HCT116 (cell line): ENCODE data around the gene CLPX. TPM values are rescaled to one million over a fixed set of nuclear protein-coding genes. Genes with fewer than 3 reads are reported as not detected.

Experiments used
- ATAC-seq: fragments of 200-7000 bp; cut with Tn5 transposase; 2 replicates; pipeline ENCODE4 v1.9.1; 2020; ENCODE audit warnings: mild to moderate bottlenecking, moderate library complexity
- Bru-seq: library from RNA; stranded (reverse); fragments of 400-500 nt; gene quantifications from one replicate; lab custom pipeline; 2021; lab: Mats Ljungman, UMichigan
- BruChase-seq, 2 experiments: library from RNA; stranded (reverse); fragments of 400-500 nt; gene quantifications; one replicate each; lab custom pipeline; 2021; lab: Mats Ljungman, UMichigan
- BruUV-seq: library from RNA; stranded (reverse); fragments of 400-500 nt; replicated peaks from 2 replicates; lab custom pipeline; 2021; lab: Mats Ljungman, UMichigan
- CTCF ChIA-PET: fragments of 300-600 bp; sonication (Branson Sonifier 250); formaldehyde crosslinking; loops from one replicate; lab custom pipeline; 2021; ENCODE audit warnings: antibody characterized with exemption; lab: Charles Lee
- POLR2A ChIA-PET: fragments of 300-600, 350-600 bp; sonication (Branson Sonifier 250); formaldehyde crosslinking; loops from one replicate; lab custom pipeline; 2021; ENCODE audit warnings: antibody characterized with exemption; lab: Charles Lee
- RAD21 ChIA-PET, 2 experiments: fragments of 300-600 bp; sonication (Branson Sonifier 250); formaldehyde crosslinking; loops; one replicate each; lab custom pipeline; 2023; ENCODE audit warnings: low total read pairs in 2 of 2; ENCODE audit not compliant: uncharacterized antibody in 2 of 2, unreplicated experiment in 2 of 2, low non-redundant PET in 1 of 2; lab: Charles Lee
- DNase-seq: peaks from one replicate; pipeline ENCODE4 v3.0.0-alpha.2; 2010; ENCODE audit warnings: low read depth, low spot score
- H2AFZ ChIP-seq: fragments of 200-600 bp; shearing (Covaris generic), sonication (generic); 2 replicates; pipeline ENCODE4 v1.6.1; 2017; ENCODE audit warnings: low read depth, mixed run types, mixed read lengths, antibody characterized with exemption, low read length; ENCODE audit not compliant: poor library complexity, severe bottlenecking
- H3K27ac ChIP-seq: 2 replicates; pipeline ENCODE4 v1.5.1; 2012; ENCODE audit warnings: low read depth, low read length
- H3K27me3 ChIP-seq: fragments of 200-600 bp; sonication (generic); 2 replicates; pipeline ENCODE4 v1.6.1; 2016; ENCODE audit warnings: mixed run types, low read length, mixed read lengths; ENCODE audit not compliant: insufficient read depth
- H3K36me3 ChIP-seq, 2 experiments: fragments of 200-500 bp in 1 of 2; fragments of 200-600 bp in 1 of 2; sonication (Bioruptor generic) in 1 of 2; sonication (generic) in 1 of 2; 2 replicates each; pipeline versions ENCODE4 v1.5.1 to v1.6.1; 2014 to 2016; ENCODE audit warnings: low read length in 2 of 2, inconsistent platforms in 1 of 2, mixed read lengths in 1 of 2, mixed run types in 1 of 2; ENCODE audit not compliant: insufficient read depth in 2 of 2, control insufficient read depth in 1 of 2
- H3K4me1 ChIP-seq, 2 experiments: fragments of 200-600 bp in 1 of 2; sonication (generic) in 1 of 2; 2 replicates each; pipeline versions ENCODE4 v1.5.1 to v1.6.1; 2012 to 2017; ENCODE audit warnings: low read length in 2 of 2, inconsistent platforms in 1 of 2, mild to moderate bottlenecking in 1 of 2, mixed read lengths in 1 of 2, mixed run types in 1 of 2, moderate library complexity in 1 of 2; ENCODE audit not compliant: insufficient read depth in 2 of 2, control insufficient read depth in 1 of 2
- H3K4me2 ChIP-seq: fragments of 200-600 bp; sonication (generic); 2 replicates; pipeline ENCODE4 v1.6.1; 2017; ENCODE audit warnings: mixed run types, low read length, mixed read lengths
- H3K4me3 ChIP-seq, 2 experiments: fragments of 200-600 bp in 1 of 2; sonication (generic) in 1 of 2; replicated peaks in 1 of 2; 2 replicates each; pipeline ENCODE4 v1.5.1; 2011 to 2016; ENCODE audit warnings: low read length in 2 of 2, control low read depth in 1 of 2, low read depth in 1 of 2, mild to moderate bottlenecking in 1 of 2, mixed read lengths in 1 of 2, mixed run types in 1 of 2
- H3K79me2 ChIP-seq: fragments of 200-600 bp; sonication (generic); 2 replicates; pipeline ENCODE4 v1.6.1; 2017; ENCODE audit warnings: mild to moderate bottlenecking, mixed run types, low read length, moderate library complexity, mixed read lengths; ENCODE audit not compliant: insufficient read depth
- H3K9ac ChIP-seq: fragments of 200-600 bp; sonication (generic); 2 replicates; pipeline ENCODE4 v1.6.1; 2016; ENCODE audit warnings: low read length, mixed read lengths
- H3K9me2 ChIP-seq: fragments of 200-600 bp; sonication (generic), shearing (Covaris generic); 2 replicates; pipeline ENCODE4 v1.6.1; 2017; ENCODE audit warnings: mixed run types, mild to moderate bottlenecking, moderate library complexity; ENCODE audit not compliant: insufficient read depth
- H3K9me3 ChIP-seq, 2 experiments: fragments of 200-500 bp in 1 of 2; fragments of 200-600 bp in 1 of 2; sonication (Bioruptor generic) in 1 of 2; sonication (generic) in 1 of 2; 2 replicates each; pipeline ENCODE4 v1.6.1; 2014 to 2017; ENCODE audit warnings: low read length in 2 of 2, mixed read lengths in 2 of 2, inconsistent platforms in 1 of 2, low read depth in 1 of 2, mild to moderate bottlenecking in 1 of 2, mixed run types in 1 of 2, moderate library complexity in 1 of 2; ENCODE audit not compliant: control insufficient read depth in 1 of 2, insufficient read depth in 1 of 2
- H4K20me1 ChIP-seq: fragments of 200-600 bp; sonication (generic), shearing (Covaris generic); 2 replicates; pipeline ENCODE4 v1.6.1; 2017; ENCODE audit warnings: mixed run types, mild to moderate bottlenecking, moderate library complexity; ENCODE audit not compliant: insufficient read depth
- CBX3 ChIP-seq: IDR thresholded peaks from 2 replicates; pipeline ENCODE4 v1.6.1; 2012; ENCODE audit warnings: low read depth
- CTCF ChIP-seq, 3 experiments: fragments of 200-600 bp in 1 of 3; sonication (generic) in 1 of 3; IDR thresholded peaks in 2 of 3; conservative IDR thresholded peaks in 1 of 3; 2 replicates each; pipeline ENCODE4 v1.5.1; 2012 to 2017; ENCODE audit warnings: low read depth in 2 of 3, low read length in 2 of 3, antibody characterized with exemption in 1 of 3, borderline replicate concordance in 1 of 3, control low read depth in 1 of 3, mild to moderate bottlenecking in 1 of 3, mixed read lengths in 1 of 3, mixed run types in 1 of 3, moderate library complexity in 1 of 3; ENCODE audit not compliant: insufficient read depth in 1 of 3
- EGR1 ChIP-seq: IDR thresholded peaks from 2 replicates; pipeline ENCODE4 v1.6.1; 2012; ENCODE audit warnings: low read depth
- ELF1 ChIP-seq: IDR thresholded peaks from 2 replicates; pipeline ENCODE4 v1.6.1; 2012; ENCODE audit warnings: low read depth, borderline replicate concordance
- EZH2 ChIP-seq: fragments of 200-600 bp; sonication (generic); IDR thresholded peaks from 2 replicates; pipeline ENCODE4 v1.6.1; 2017; ENCODE audit warnings: antibody characterized with exemption, mixed run types
- EZH2phosphoT487 ChIP-seq: fragments of 200-600 bp; IDR thresholded peaks from 2 replicates; pipeline ENCODE4 v1.6.1; 2018; ENCODE audit warnings: antibody characterized with exemption, borderline replicate concordance
- MAX ChIP-seq: IDR thresholded peaks from 2 replicates; pipeline ENCODE4 v1.6.1; 2012
- POLR2A ChIP-seq: IDR thresholded peaks from 2 replicates; pipeline ENCODE4 v1.7.0; 2011; ENCODE audit warnings: borderline replicate concordance; ENCODE audit not compliant: insufficient read depth, insufficient read length; ENCODE audit errors: extremely low read depth
- POLR2AphosphoS5 ChIP-seq: IDR thresholded peaks from 2 replicates; pipeline ENCODE4 v1.6.1; 2011; ENCODE audit warnings: mild to moderate bottlenecking, low read depth, low read length, moderate library complexity
- SP1 ChIP-seq: IDR thresholded peaks from 2 replicates; pipeline ENCODE4 v1.6.1; 2012; ENCODE audit warnings: low read depth
- TCF7L2 ChIP-seq: IDR thresholded peaks from 2 replicates; pipeline ENCODE4 v1.7.0; 2011; ENCODE audit warnings: borderline replicate concordance, inconsistent platforms; ENCODE audit not compliant: insufficient read depth, insufficient read length; ENCODE audit errors: extremely low read depth
- YY1 ChIP-seq: IDR thresholded peaks from 2 replicates; pipeline ENCODE4 v1.6.1; 2011; ENCODE audit warnings: low read length, low read depth, moderate library complexity, mild to moderate bottlenecking; ENCODE audit not compliant: insufficient replicate concordance; ENCODE audit errors: extremely low read depth
- ZBTB33 ChIP-seq: IDR thresholded peaks from 2 replicates; pipeline ENCODE4 v1.6.1; 2011; ENCODE audit warnings: mild to moderate bottlenecking, low read length, moderate library complexity; ENCODE audit not compliant: insufficient replicate concordance; ENCODE audit errors: extremely low read depth
- ZFX ChIP-seq: fragments of 450-650 bp; IDR thresholded peaks from 2 replicates; pipeline ENCODE4 v1.6.1; 2017
- ZNF274 ChIP-seq: fragments of 200-500 bp; sonication (Bioruptor generic); IDR thresholded peaks from 2 replicates; pipeline ENCODE4 v1.6.1; 2014; ENCODE audit warnings: mild to moderate bottlenecking, low read depth, low read length, inconsistent platforms
- intact Hi-C: fragments of 100-400 bp; cut with micrococcal nuclease; formaldehyde crosslinking; loops from 2 replicates; pipeline ENCODE4 v1.10.0; 2022
- long read RNA-seq: library from polyadenylated mRNA; unstranded; transcript quantifications from one replicate; pipeline ENCODE4 v2.0.0, GENCODE V29; 2021; ENCODE audit not compliant: unreplicated experiment
- polyA plus RNA-seq: library from polyadenylated mRNA; unstranded; fragments of >200 nt; gene quantifications from 2 replicates; pipeline ENCODE4 v1.2.1, GENCODE V29; 2012; ENCODE audit warnings: missing spikeins
- total RNA-seq: library from RNA; stranded (reverse); gene quantifications from one replicate; pipeline ENCODE4 v1.2.1, GENCODE V29; 2021; ENCODE audit not compliant: unreplicated experiment

The CLPX gene
- 64.1 TPM for total RNA-seq
- 35.8 and 42.8 TPM in 2 replicates for polyA plus RNA-seq
- Bru-seq, nascent RNA = percentile 82 among the genes with signal in this experiment
- percentile 86 among the genes with signal in this experiment for BruChase-seq, experiment 1, labeled RNA remaining after a 6-hour chase
- BruChase-seq, experiment 2, labeled RNA remaining after a 2-hour chase = percentile 78 among the genes with signal in this experiment
- long read RNA-seq, full-length matches to known transcripts = 71 of 90 reads
- long read RNA-seq, partial matches to known transcripts = 9 of 90 reads
- long read RNA-seq, other reads (novel, unspliced or antisense) = 10 of 90 reads

- no TSS peak for BruUV-seq
- Histone ChIP-seq H3K4me2 (peak within 1 kb of the TSS; percentile 72), H3K27me3 (no peaks in the 10 kb centered on the region), H3K27ac (peak within 1 kb of the TSS; percentile 84), H3K4me1 (peaks cover 15 to 26% of the 10 kb centered on the region in 2 experiments), H3K9me2 (no peaks in the 10 kb centered on the region), H3K9me3 (no peaks in the 10 kb centered on the region), H3K79me2 (peaks cover 48% of the 10 kb centered on the region), H4K20me1 (no peaks in the 10 kb centered on the region), H2AFZ (peak within 1 kb of the TSS; percentile 28), H3K4me3 (peak within 1 kb of the TSS; percentile 88 to 94), H3K36me3 (0 out of 4 replicates have a peak, but pooled peaks cover 1 to 4% of the 10 kb centered on the region in 2 experiments), H3K9ac (peak within 1 kb of the TSS; percentile 89)
- intact Hi-C loops = loop anchor here (5.0 kb wide), 2 partner anchors 153 to 217 kb away; no protein-coding TSS in a partner anchor
- peak; percentile 92 for DNase-seq
- TF ChIP-seq TCF7L2 (peak; percentile 96), ZFX (peak; percentile 99), POLR2A (peak; percentile 24), ELF1 (peak; percentile 78; the same call in 1 of the 2 replicates), MAX (peak; percentile 57; the same call in 1 of the 2 replicates), EZH2phosphoT487 (no peak), ZNF274 (no peak), EGR1 (peak; percentile 98), POLR2AphosphoS5 (peak; percentile 65), SP1 (peak; percentile 58; the same call in 1 of the 2 replicates), CTCF (IDR thresholded peaks at IDR 0.05 in 2 of 3, conservative IDR thresholded peaks at IDR 0.05 in 1 of 3; ENCODE audit: borderline replicate concordance in 1 of 3, insufficient read depth in 1 of 3, low read depth in 2 of 3, low read length in 2 of 3) (no peak), EZH2 (no peak), YY1 (peak; percentile 45), CBX3 (no peak), ZBTB33 (peak; percentile 44)
- ChIA-PET CTCF (interaction anchor here (0.6 to 2.3 kb wide), 6 partner anchors 113 to 684 kb away, joined by 3 to 7 read pairs (median 6); partner anchors contain the start of gene RNU5B-1), POLR2A (interaction anchor here (0.6 to 5.2 kb wide), 27 partner anchors 10 to 809 kb away, joined by 3 to 72 read pairs (median 4); partner anchors contain the start of genes PARP16, PDCD7 and RNU5B-1), RAD21 (interaction anchor here (0.5 to 0.9 kb wide), 5 partner anchors 25 to 337 kb away, joined by 3 to 5 read pairs (median 3); partner anchors contain the start of gene RNU5B-1 (in 1 of the 2))
- peak; percentile 88 for ATAC-seq
Measured at GRCh38 chr15:65184868-65185717, at the start of gene CLPX. CLPX (minus strand) TSS chr15:65185342; CDS start chr15:65185153, 189 bp downstream.
